Adipocyte (in vitro differentiated cells): ENCODE data around the gene ST3GAL2.
"Not testable (repeated sequence)": the region's sequence is repeated elsewhere in the genome, so short reads cannot be mapped to it uniquely, and the experiment has no call there.

Experiments used
- DNase-seq: peaks from one replicate; pipeline ENCODE4 v3.0.0-alpha.2; 2015; ENCODE audit warnings: low read depth
- H3K27me3 ChIP-seq: replicated peaks from 2 replicates; pipeline ENCODE4 v1.7.0; 2013; ENCODE audit warnings: mild to moderate bottlenecking, low read length, moderate library complexity; ENCODE audit not compliant: control insufficient read depth, insufficient read depth
- H3K36me3 ChIP-seq: 2 replicates; pipeline ENCODE4 v1.7.0; 2013; ENCODE audit warnings: low read length, mild to moderate bottlenecking, moderate library complexity; ENCODE audit not compliant: control insufficient read depth, insufficient read depth, severe bottlenecking
- H3K4me1 ChIP-seq: 2 replicates; pipeline ENCODE4 v1.7.0; 2013; ENCODE audit warnings: mild to moderate bottlenecking, low read length, moderate library complexity; ENCODE audit not compliant: control insufficient read depth, insufficient read depth
- H3K4me3 ChIP-seq: 2 replicates; pipeline ENCODE4 v1.7.0; 2013; ENCODE audit warnings: mild to moderate bottlenecking, low read length, moderate library complexity
- H3K9ac ChIP-seq: 2 replicates; pipeline ENCODE4 v1.7.0; 2013; ENCODE audit warnings: mild to moderate bottlenecking, low read length, moderate library complexity
- H3K9me3 ChIP-seq: 2 replicates; pipeline ENCODE4 v1.7.0; 2013; ENCODE audit warnings: mild to moderate bottlenecking, low read length, moderate library complexity; ENCODE audit not compliant: control insufficient read depth

ST3GAL2 gene

GRCh38 chr16:70390774-70391173 is 48.1 kb downstream of the ST3GAL2 start:
- Histone ChIP-seq H3K9me3 (no peaks in the 10 kb centered on the region), H3K4me1 (peaks cover 9% of the 10 kb centered on the region), H3K27me3 (no peaks in the 10 kb centered on the region), H3K36me3 (peaks cover 7% of the 10 kb centered on the region), H3K4me3 (no peak overlapping the region), H3K9ac (no peak overlapping the region)
- no peak for DNase-seq

DNA sequence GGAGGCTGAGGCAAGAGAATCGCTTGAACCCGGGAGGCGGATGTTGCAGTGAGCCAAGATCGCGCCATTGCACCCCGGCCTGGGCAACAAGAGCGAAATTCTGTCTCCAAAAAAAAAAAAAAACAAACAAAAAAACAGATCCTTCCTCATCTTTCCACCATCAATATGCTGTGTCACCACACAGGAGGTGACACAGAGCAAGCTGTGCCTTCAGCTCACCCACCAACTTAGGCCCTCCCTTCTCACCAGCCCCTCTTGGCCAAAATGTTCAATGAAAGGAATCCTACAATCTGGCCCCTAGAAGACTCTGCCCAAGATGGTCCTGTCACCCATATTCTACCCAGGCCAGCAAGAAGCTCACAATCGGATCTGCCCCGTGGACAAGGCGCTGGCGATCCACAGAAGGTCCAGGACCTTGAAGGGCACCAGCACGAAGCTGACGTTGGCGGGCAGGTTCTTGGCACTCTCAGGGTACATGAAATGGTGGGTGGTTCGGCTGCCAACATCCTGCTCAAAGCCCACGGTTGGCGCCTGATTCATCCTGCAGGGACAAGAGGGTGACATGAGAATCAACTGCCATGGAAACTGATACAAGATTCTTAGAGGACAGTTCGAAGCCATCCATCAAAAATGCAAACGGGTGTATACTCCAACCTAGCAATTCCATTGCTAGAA is 50.8 kb downstream of the ST3GAL2 start:
- peaks cover 9% of the 10 kb centered on the region for H3K4me1 ChIP-seq
- H3K4me3 ChIP-seq: no peak overlapping the region
- H3K9me3 ChIP-seq: no peaks in the 10 kb centered on the region
- no peak for DNase-seq
- H3K9ac ChIP-seq: no peak overlapping the region
- no peaks in the 10 kb centered on the region for H3K27me3 ChIP-seq
- H3K36me3 ChIP-seq: peaks cover 7% of the 10 kb centered on the region

GRCh38 chr16:70386289-70386986 is 52.5 kb downstream of the ST3GAL2 start:
- H3K9ac ChIP-seq, DNase-seq, H3K36me3 ChIP-seq: not testable (repeated sequence)

DNA sequence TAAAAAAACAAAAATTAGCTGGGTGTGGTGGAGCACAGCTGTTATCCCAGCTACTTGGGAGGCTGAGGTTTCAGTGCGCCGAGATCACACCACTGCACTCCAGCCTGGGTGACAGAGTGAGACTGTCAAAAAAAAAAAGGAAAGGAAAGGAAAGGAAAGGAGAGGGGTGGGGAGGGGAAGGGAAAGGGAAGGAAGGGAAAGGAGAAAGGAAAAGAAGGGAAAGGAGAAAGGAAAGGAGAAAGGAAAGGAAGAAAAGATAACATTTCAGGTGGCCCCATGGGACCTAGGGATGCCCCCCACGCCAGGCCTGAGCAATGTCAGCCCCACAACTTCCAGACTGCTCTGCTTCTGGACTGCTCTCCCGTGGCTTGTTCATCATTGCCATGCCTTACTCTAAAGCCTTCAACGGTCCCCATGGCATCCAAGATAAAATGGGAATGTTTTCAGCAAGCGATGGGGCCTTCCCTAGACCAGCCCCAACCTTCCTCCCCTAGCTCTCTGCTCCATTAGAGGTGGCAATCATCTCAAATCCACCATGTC is 55.4 kb downstream of the ST3GAL2 start:
- no peak for DNase-seq
- peaks cover 11% of the 10 kb centered on the region for H3K4me1 ChIP-seq
- H3K9me3 ChIP-seq: no peaks in the 10 kb centered on the region
- H3K36me3 ChIP-seq: peaks cover 6% of the 10 kb centered on the region
- no peak overlapping the region for H3K4me3 ChIP-seq
- no peak overlapping the region for H3K9ac ChIP-seq
- H3K27me3 ChIP-seq: no peaks in the 10 kb centered on the region

More at GRCh38 chr16:70386289-70386986, 52.5 kb downstream of the ST3GAL2 start:
- not testable (repeated sequence) for H3K9me3 ChIP-seq, H3K27me3 ChIP-seq, H3K4me1 ChIP-seq, H3K4me3 ChIP-seq

GRCh38 chr16:70381604-70382342 is 57.1 kb downstream of the ST3GAL2 start:
- H3K4me3 ChIP-seq: peak overlapping the region; percentile 85

DNA sequence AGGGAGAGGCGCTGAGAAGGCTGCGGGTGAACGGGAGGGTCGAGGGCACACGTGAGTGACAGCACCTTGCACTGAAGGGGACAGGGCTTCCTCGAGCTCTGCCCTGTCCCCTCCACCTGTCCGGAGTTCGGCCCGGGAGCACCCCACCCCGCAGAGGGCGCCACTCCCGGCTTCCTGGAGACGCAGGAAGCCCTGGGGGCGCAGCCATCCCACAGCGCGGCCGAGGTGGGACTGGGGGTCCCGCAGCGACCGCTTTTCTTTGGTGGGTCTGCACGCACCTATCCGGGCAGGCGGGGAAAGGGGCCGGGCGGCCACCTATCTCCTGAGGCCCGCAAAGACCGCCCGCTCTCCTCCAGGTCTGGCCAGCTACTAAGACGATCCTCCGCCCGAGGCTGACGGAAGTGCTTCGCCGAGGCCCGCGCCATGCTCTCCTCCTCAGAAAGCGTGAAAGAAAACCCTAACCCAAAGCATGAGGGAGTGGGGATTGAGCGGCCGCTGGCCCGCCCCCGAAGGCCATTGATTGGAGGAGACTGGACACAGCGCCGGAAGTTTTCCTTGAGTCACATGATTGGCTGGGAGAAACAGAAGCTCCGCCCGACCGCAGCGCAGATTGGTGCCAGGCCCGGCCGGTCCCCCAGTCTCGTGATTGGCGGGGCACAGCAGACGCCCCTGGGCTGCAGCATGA is 57.8 kb downstream of the ST3GAL2 start:
- Histone ChIP-seq H3K27me3 (no peaks in the 10 kb centered on the region), H3K4me3 (peak overlapping the region; percentile 85), H3K9me3 (no peaks in the 10 kb centered on the region), H3K36me3 (peaks cover 9% of the 10 kb centered on the region), H3K9ac (peak overlapping the region; percentile 79), H3K4me1 (peaks cover 11% of the 10 kb centered on the region)
- peak; percentile 99 for DNase-seq

More at GRCh38 chr16:70381604-70382342, 57.1 kb downstream of the ST3GAL2 start:
- Histone ChIP-seq H3K9me3 (no peaks in the 10 kb centered on the region), H3K9ac (peak overlapping the region; percentile 79), H3K36me3 (peaks cover 3% of the 10 kb centered on the region), H3K4me1 (peaks cover 11% of the 10 kb centered on the region), H3K27me3 (no peaks in the 10 kb centered on the region)
- no peak for DNase-seq

DNA sequence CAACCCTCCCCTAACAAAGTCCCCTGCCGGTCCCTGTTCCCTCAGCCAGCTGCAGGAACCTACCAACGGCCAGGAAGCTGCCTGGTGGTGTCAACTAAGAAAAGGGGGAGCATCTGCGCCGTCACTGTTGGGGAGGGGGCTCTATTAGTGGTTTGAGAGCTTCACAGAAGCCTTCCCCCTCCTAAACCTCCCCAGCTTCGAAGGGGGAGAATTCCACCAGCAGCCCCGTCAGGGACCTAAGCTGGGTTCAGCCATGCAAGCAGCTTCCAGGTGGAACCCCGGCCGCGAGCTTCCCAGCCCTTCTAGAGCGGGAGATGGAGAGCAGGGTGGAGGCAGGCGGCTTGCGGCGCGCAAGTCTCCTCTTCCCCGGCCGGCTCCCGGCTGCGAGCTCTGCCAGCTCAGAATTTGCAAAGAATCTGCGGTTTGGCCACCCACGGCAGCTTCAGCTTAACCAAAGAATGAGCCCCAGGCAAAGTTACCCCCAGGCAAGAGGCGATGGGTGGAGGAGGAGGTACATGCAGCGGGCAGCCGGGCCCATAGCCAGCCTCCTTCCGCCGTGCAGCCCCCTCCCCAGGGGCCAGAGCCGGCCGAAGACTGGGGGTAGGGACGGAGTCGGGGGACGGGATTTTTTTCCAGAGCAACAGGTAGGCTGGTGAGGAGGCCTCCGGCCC is 58.5 kb downstream of the ST3GAL2 start:
- H3K36me3 ChIP-seq: peaks cover 12% of the 10 kb centered on the region
- H3K27me3 ChIP-seq: no peaks in the 10 kb centered on the region

GRCh38 chr16:70378869-70379493 is 59.9 kb downstream of the ST3GAL2 start:
- no peaks in the 10 kb centered on the region for H3K9me3 ChIP-seq
- no peak for DNase-seq
- H3K4me3 ChIP-seq: no peak overlapping the region
- H3K36me3 ChIP-seq: peaks cover 23% of the 10 kb centered on the region
- no peaks in the 10 kb centered on the region for H3K27me3 ChIP-seq
- H3K4me1 ChIP-seq: peaks cover 11% of the 10 kb centered on the region
- H3K9ac ChIP-seq: no peak overlapping the region

More for the DNA sequence above, 58.5 kb downstream of the ST3GAL2 start:
- peak; percentile 91 for DNase-seq
- H3K9ac ChIP-seq: peak overlapping the region; percentile 79
- H3K9me3 ChIP-seq: no peaks in the 10 kb centered on the region
- peak overlapping the region; percentile 85 for H3K4me3 ChIP-seq
- H3K4me1 ChIP-seq: peaks cover 11% of the 10 kb centered on the region

DNA sequence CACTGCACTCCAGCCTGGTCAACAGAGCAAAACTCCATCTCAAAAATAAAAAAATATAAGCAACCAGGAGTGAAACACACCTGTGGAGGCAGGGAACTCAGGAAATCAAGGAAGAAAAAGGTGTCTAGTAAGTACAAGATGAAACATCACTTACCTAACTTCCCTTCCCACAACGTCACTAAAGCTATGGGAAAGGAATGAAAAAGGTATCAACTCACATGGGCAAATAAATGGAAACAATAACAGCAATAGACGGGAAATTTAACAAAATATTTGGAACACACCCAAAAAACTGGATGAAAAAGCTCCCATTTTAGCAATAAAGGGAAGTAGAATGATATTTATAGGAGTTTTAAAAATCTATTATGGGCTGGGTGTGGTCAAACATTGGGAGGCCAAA is 61.1 kb downstream of the ST3GAL2 start:
- Histone ChIP-seq H3K9ac (no peak overlapping the region), H3K36me3 (peaks cover 34% of the 10 kb centered on the region), H3K4me3 (no peak overlapping the region), H3K27me3 (no peaks in the 10 kb centered on the region), H3K9me3 (no peaks in the 10 kb centered on the region), H3K4me1 (peaks cover 11% of the 10 kb centered on the region)
- no peak for DNase-seq
